Kidney epithelial cell (primary cell): ENCODE results near the gene TMEM229A. TPM values are rescaled to one million over a fixed set of nuclear protein-coding genes. Genes with fewer than 3 reads are reported as not detected.

Source experiments
- DNase-seq: peaks from one replicate; pipeline ENCODE4 v3.0.0-alpha.2; 2010; ENCODE audit warnings: low read depth
- H3K27me3 ChIP-seq: 2 replicates; pipeline ENCODE4 v1.6.0; 2011; ENCODE audit warnings: low read length; ENCODE audit not compliant: control insufficient read depth, insufficient read depth
- H3K36me3 ChIP-seq: 2 replicates; pipeline ENCODE4 v1.5.1; 2011; ENCODE audit warnings: low read length; ENCODE audit not compliant: control insufficient read depth, insufficient read depth
- H3K4me3 ChIP-seq: 2 replicates; pipeline ENCODE4 v1.5.1; 2011; ENCODE audit warnings: low read depth, mild to moderate bottlenecking, control low read depth, low read length
- CTCF ChIP-seq: IDR thresholded peaks from 2 replicates; pipeline ENCODE4 v1.5.1; 2011; ENCODE audit warnings: mild to moderate bottlenecking, moderate library complexity, low read length, control low read depth, inconsistent platforms; ENCODE audit not compliant: insufficient read depth, poor library complexity, severe bottlenecking
- total RNA-seq: library from RNA; depleted of rRNA; stranded (reverse); fragments of >200 nt; gene quantifications from 2 replicates; pipeline ENCODE4 v1.2.3, GENCODE V29; 2015

Gene TMEM229A
- total RNA-seq, 1 donor from 2014 or later = not detected

GRCh38 chr7:123998921-123999320 lies 33.9 kb downstream of the TMEM229A start:
- TF ChIP-seq CTCF = no peak
- DNase-seq = no peak

GRCh38 chr7:123996327-123996625 lies 36.6 kb downstream of the TMEM229A start:
- Histone ChIP-seq H3K27me3 (no peaks in the 10 kb centered on the region), H3K36me3 (no peaks in the 10 kb centered on the region), H3K4me3 (no peak overlapping the region)
- no peak for DNase-seq
- no peak for TF ChIP-seq CTCF

More at GRCh38 chr7:123998921-123999320, 33.9 kb downstream of the TMEM229A start:
- H3K4me3 ChIP-seq = no peak overlapping the region
- H3K27me3 ChIP-seq = no peaks in the 10 kb centered on the region
- H3K36me3 ChIP-seq = no peaks in the 10 kb centered on the region

GRCh38 chr7:123995617-123996326 lies 37.1 kb downstream of the TMEM229A start:
- H3K36me3 ChIP-seq = no peaks in the 10 kb centered on the region
- no peaks in the 10 kb centered on the region for H3K27me3 ChIP-seq
- no peak for DNase-seq
- no peak overlapping the region for H3K4me3 ChIP-seq
- TF ChIP-seq CTCF = no peak

GRCh38 chr7:123994449-123994848 lies 38.4 kb downstream of the TMEM229A start:
- TF ChIP-seq CTCF = no peak
- H3K36me3 ChIP-seq = no peaks in the 10 kb centered on the region
- no peak for DNase-seq
- no peaks in the 10 kb centered on the region for H3K27me3 ChIP-seq
- no peak overlapping the region for H3K4me3 ChIP-seq

- Histone ChIP-seq H3K27me3 (no peaks in the 10 kb centered on the region), H3K36me3 (no peaks in the 10 kb centered on the region), H3K4me3 (no peak overlapping the region)
- no peak for TF ChIP-seq CTCF
- DNase-seq = no peak
Measured at GRCh38 chr7:123993996-123994395, 38.9 kb downstream of the TMEM229A start.

GRCh38 chr7:123992913-123993518 lies 39.9 kb downstream of the TMEM229A start:
- Histone ChIP-seq H3K36me3 (no peaks in the 10 kb centered on the region), H3K27me3 (no peaks in the 10 kb centered on the region), H3K4me3 (no peak overlapping the region)
- no peak for TF ChIP-seq CTCF
- no peak for DNase-seq
